ENCODE data around the gene RCBTB1.
"Not testable (repeated sequence)": the region's sequence is repeated elsewhere in the genome, so short reads cannot be mapped to it uniquely, and the experiment has no call there.

Gene RCBTB1

GRCh38 chr13:49585220-49586157 lies at the start of gene RCBTB1:
TSS of gene RCBTB1 (minus strand) at chr13:49585558. CDS start at chr13:49567279, 18,279 bp downstream.
- DNase-seq, result peak; percentile 84

DNA sequence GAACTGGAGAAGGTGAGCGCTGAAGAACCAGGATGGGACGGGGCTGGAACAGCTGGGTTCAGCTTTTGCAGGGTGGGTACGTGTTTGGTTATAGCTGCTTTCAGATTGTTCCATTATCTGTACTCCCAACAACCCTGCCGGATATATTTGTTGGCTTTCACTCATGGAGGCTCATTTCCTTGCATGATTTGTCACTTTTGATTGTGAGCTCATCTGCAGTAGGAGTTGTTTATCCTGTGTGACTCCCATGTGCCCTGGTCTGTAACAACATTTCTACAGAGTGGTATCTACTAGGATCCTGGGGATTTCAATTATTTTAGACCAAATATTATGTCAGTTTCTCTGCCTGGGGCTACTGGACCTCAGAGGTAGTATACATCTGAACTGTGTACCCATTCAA lies 48.4 kb upstream of the RCBTB1 start:
- no peak for DNase-seq

GRCh38 chr13:49632156-49632555 lies 46.8 kb upstream of the RCBTB1 start:
- no peak for DNase-seq

GRCh38 chr13:49630580-49630979 lies 45.2 kb upstream of the RCBTB1 start:
- DNase-seq, result no peak

DNA sequence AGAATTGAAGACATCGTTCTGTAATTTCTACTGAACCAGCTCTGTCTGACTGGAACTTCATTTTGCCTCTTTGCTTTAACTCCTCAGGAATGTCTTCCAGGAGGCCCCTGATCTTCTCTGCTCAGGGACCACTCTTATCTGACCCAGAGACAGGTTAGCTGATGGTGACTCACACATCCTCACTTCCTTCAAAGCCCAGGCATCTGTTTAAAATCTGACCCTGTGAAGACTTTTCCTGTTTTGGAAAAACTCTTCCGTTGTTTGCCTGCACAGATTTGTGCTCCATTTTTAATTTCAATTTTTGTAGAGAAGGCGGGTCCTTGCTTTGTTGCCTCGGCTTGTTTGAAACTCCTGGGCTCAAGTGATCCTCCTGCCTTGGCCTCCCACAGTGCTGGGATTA lies 44.6 kb upstream of the RCBTB1 start:
- DNase-seq, result no peak

GRCh38 chr13:49629196-49629938 lies 44.0 kb upstream of the RCBTB1 start:
- DNase-seq, result no peak

DNA sequence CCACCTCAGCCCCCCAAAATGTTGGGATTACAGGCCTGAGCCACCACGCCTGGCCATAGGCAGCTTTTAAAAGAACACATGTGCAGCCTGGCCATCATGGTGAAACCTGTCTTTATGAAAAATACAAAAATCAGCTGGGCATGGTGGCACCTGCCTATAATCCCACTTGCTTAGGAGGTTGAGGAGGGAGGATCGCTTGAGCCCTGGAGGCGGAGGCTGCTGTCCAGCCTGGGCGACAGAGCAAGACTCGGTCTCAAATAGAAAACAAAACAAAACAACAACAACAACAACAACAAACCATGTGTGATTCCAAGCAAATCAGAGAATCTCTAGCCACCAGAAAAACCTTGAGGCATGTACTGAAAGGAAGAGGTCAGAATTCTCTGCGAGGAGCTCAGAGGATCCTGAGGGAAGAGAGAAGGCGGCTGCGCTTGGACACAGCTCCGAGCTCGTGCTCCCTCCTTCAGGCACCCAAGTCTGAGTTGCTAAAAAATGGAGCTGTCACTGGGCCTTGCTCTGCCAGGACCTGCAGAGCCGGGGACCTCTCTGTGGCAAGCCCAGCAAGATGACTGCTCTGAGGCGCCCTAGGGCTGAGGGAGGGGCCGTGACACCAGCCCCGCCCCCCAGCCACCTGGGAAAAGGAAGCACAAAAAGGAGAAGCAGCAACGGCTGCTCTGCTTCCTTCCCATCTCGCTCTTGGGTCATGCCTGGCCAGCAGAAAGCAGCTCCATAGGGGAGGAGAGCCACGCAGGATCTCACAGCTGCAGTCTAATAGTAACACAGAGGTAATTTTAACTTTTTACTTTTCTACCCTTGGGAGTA lies 42.7 kb upstream of the RCBTB1 start, which contains the start of gene ARL11:
Gene ARL11 (plus strand): TSS at position 677 of the 822 bp plus-strand sequence. CDS start 1,941 bp downstream, outside the sequence.
- DNase-seq, result peak; percentile 52

- no peak for DNase-seq
Measured at GRCh38 chr13:49625392-49626079, 40.2 kb upstream of the RCBTB1 start.

DNA sequence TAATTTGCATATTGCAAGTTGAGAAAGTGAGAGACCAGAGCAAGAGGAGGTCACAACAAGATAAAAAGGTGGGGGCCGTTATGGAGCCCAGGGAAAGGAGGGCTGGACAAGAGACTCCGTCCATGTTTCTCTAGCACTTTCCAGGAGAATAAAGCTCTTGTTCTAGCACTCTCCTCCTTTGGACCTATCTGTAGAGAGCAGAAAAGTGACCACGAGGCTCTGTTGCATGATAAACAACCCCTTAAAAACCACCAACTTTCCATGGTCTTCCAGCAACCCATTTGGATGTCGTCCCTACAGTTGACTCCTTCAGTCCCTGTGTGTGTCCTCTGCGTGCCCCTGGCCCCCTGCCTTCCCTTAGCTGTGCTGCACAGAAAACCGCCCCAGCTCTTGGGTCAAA lies 38.9 kb upstream of the RCBTB1 start:
- DNase-seq, result no peak

DNA sequence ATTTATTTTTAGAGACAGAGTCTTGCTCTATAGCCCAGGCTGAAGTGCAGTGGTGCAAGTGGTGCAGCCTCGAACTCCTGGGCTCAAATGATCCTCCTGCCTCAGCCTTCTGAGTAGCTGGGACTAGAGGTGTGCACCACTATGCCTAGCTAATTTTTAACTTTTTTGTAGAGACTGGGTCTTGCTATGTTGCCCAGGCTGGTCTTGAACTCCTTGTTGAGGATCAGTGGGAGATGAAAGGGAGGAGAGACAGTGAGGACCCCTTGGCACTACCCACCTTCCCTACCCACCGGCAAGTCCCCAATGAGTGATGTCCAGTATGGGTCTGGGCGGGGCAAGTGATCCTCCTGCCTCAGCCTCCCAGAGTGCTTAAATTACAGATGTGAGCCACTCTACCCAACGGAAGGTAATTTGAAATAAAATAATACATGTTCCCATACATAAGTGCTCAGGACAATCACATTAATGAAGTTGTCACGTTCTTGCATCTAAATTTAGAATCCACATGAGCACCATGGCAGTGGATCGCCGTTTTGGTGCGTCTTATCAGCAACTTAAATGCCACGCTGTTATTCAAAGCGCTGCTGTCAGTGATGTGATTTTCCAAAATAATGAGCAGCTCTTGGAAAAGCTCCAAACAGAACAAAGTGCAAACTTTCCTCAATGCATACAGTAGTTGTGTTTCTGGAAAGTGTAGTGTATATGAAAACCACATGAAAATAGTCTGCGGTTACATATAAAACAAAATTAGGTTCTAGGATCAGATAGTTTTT lies 37.0 kb upstream of the RCBTB1 start:
- no peak for DNase-seq

- DNase-seq, result peak; percentile 45
Measured at GRCh38 chr13:49620170-49620621, 34.8 kb upstream of the RCBTB1 start.

DNA sequence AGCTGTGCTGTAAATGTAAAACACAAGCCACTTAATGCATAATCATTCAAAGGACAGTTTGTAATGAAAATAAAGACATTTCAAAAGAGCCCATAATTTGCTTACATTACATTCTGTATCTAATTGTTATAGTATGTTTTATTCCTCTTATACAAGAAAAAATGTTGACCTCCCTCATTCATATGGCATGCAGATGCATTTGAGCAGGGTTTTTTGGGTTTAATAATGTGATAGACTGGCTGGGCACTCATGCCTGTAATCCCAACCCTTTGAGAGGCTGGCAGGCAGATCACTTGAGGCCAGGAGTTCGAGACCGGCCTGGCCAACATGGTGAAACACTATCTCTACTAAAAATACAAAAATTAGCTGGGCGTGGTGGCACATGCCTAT lies 31.3 kb upstream of the RCBTB1 start:
- no peak for DNase-seq

GRCh38 chr13:49615836-49616675 lies 30.7 kb upstream of the RCBTB1 start:
- no peak for DNase-seq

DNA sequence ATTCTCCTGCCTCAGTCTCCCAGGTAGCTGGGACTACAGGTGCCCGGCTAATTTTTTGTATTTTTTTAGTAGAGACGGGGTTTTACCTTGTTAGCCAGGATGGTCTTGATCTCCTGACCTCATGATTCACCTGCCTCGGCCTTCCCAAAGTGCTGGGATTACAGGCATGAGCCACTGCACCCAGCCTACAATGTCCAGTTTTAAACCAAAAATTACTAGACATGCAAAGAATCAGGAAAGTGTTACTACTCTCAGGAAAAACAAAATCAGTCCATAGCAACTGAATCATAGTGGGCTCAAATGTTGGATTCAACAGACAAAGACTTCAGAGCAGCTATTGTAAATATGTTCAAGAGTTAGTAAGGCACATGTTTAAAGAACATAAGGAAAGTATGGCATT lies 26.7 kb upstream of the RCBTB1 start:
- not testable (repeated sequence) for DNase-seq

DNA sequence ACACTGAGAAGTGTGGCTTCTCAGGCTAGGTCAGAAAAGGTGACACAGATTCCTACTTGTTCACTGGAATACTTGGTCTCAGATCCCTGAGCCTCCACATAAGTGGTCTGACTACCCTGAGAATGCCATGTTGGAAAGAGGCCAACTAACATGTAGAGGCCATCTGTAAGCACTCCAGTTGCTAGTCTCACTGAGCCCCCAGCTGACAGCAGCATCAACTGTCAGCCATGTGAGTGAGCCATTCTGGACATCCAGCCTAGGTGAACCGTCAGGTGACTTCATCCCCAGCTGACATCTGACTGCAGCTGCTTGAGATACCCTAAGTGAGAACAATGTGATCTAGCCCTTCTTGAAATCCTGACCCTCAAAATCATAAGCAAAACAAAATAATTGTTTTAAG lies 24.8 kb upstream of the RCBTB1 start:
- peak; percentile 81 for DNase-seq

DNA sequence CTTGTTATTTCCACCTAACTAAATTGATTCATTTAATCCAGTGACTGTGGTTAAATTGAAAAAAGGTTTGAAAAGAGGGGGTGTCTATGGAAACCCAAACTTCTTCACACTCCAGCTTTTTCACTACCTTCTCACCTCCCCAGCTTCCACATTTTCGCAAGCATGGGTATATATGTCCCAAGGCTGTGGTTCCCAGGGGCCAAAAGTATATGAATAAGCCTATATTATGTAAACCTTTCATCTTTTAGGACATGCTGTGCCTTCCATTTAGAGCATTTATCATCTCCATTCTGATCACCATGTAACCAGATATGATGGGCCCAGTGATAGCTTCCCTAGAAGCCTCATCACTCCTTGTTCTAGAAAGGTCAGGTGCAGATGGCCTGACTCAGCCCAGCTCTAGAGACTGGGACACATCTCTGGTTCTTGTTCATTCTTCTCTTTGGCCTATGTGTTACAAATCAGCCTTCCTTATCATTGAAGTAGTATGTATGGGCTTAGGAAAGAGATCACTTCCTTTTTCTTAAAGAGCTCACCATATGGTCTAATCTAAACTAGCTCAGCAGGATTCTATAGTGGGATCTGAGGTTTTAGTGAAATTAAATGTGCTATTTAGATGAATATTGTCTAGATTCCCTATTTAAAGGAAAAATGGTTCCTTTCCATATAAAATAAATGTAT lies 23.4 kb upstream of the RCBTB1 start:
- no peak for DNase-seq

- DNase-seq, result no peak
Measured at GRCh38 chr13:49607761-49608160, 22.4 kb upstream of the RCBTB1 start.

- DNase-seq, result peak; percentile 84
Measured at GRCh38 chr13:49606747-49607648, 21.6 kb upstream of the RCBTB1 start.

GRCh38 chr13:49604570-49604969 lies 19.2 kb upstream of the RCBTB1 start:
- peak; percentile 36 for DNase-seq

Measured in NCI-H69 (cell line).